ENCODE data around the gene TM9SF3. TPM values are rescaled to one million over a fixed set of nuclear protein-coding genes. Genes with fewer than 3 reads are reported as not detected.

TM9SF3 gene
- total and polyA plus RNA-seq, 10 of the 15 experiments (the other 5 are each of a cell fraction or from before 2014, with no cell fraction given): 17.1 to 85.4 (median 44.9) TPM

DNA sequence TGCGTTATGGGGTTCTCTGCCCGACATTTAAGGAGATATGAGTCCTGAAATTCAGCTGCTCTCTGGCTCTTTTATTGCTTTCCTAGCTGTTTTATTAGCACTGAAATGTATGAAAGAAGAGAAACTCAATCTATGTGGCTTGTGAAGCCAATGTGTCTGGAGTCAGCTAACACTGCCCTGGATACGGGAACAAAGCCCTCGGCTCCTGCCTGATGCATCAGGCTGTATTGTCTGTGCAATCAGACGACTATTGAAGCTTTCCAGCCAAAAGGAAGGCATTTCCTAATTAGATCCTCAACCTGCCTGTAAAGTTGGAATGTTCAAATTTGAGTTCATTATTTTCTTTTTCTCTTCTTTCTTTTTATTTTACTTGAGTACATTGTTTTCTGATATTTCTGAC is 22.0 kb upstream of the TM9SF3 start:
- in situ Hi-C loops (cut with MboI): no loop called here
- Histone ChIP-seq H3K4me2 (ENCODE audit: control insufficient read depth, insufficient read depth) (no peak overlapping the region), H3K4me3 (no peak overlapping the region), H3K9ac (ENCODE audit: control insufficient read depth, insufficient read depth, low read length) (no peak overlapping the region), H3K27ac (ENCODE audit: control insufficient read depth, insufficient read depth) (no peak overlapping the region), H4K20me1 (ENCODE audit: control insufficient read depth, insufficient read depth) (no peaks in the 10 kb centered on the region), H3K4me1 (ENCODE audit: control insufficient read depth, insufficient read depth, low read length) (no peaks in the 10 kb centered on the region), H3K9me3 (replicated peaks; ENCODE audit: control insufficient read depth, insufficient read depth, low read length) (no peaks in the 10 kb centered on the region), H3K27me3 (replicated peaks in 1 of 2; ENCODE audit: control insufficient read depth in 2 of 2, insufficient read depth in 2 of 2, low read length in 1 of 2) (no peaks in the 10 kb centered on the region), H2AFZ (ENCODE audit: control insufficient read depth, low read depth, low read length) (no peak overlapping the region), H3K79me2 (ENCODE audit: control insufficient read depth, insufficient read depth, low read length) (no peaks in the 10 kb centered on the region), H3K36me3 (ENCODE audit: control insufficient read depth in 2 of 2, insufficient read depth in 2 of 2, low read length in 1 of 2) (peaks cover 23 to 42% of the 10 kb centered on the region in 2 experiments)
- ChIA-PET POLR2A (interaction anchor here (0.7 to 1.0 kb wide), 2 partner anchors 10 to 11 kb away, joined by 3 read pairs; no protein-coding TSS in a partner anchor), SMC1A (ENCODE audit: uncharacterized antibody, unreplicated experiment) (interaction anchor here (0.7 to 1.6 kb wide), 3 partner anchors 9 to 129 kb away, joined by 3 to 4 read pairs (median 3); no protein-coding TSS in a partner anchor), RAD21 (ENCODE audit: unreplicated experiment) (no interaction called here), CTCF (interaction anchor here (1.4 kb wide), 1 partner anchor 13 kb away, joined by 3 read pairs; no protein-coding TSS in a partner anchor)
- 97% methylated on average over 5 of the region's 5 CpGs for WGBS (ENCODE audit: insufficient coverage, insufficient replicate concordance, low lambda C conversion rate, missing lambda C conversion rate)
- ATAC-seq (no peak), FAIRE-seq (no peak), DNase-seq (ENCODE audit: low read depth, low spot score) (no peak)
- intact Hi-C loops (cut with micrococcal nuclease; ENCODE audit: unreplicated experiment): loop anchor here (10.0 kb wide), 1 partner anchor 214 kb away; no protein-coding TSS in a partner anchor
- no TSS peak for BruUV-seq (replicated peaks)
- no peak for TF ChIP-seq BCL11A (IDR thresholded peaks at IDR 0.05; ENCODE audit: low read depth, low read length)
- no peak for TF ChIP-seq USF1 (IDR thresholded peaks at IDR 0.05; ENCODE audit: borderline replicate concordance, extremely low read length, insufficient read depth, low read depth, low read length)
- TF ChIP-seq PAX5 (IDR thresholded peaks at IDR 0.05; ENCODE audit: borderline replicate concordance, low read depth, low read length): no peak
- TF ChIP-seq ZSCAN29 (IDR thresholded peaks at IDR 0.05): no peak
- TF ChIP-seq ZNF384 (IDR thresholded peaks at IDR 0.05; ENCODE audit: borderline replicate concordance, low read depth, low read length): no peak
- no peak for TF ChIP-seq PAX8 (IDR thresholded peaks at IDR 0.05)
- no peak for TF ChIP-seq KDM1A (IDR thresholded peaks at IDR 0.05; ENCODE audit: borderline replicate concordance)
- no peak for TF ChIP-seq IKZF2 (IDR thresholded peaks at IDR 0.05)
- TF ChIP-seq YBX1 (IDR thresholded peaks at IDR 0.05): no peak
- no peak for TF ChIP-seq SMAD5 (IDR thresholded peaks at IDR 0.05; ENCODE audit: low read depth)
- TF ChIP-seq SREBF1 (IDR thresholded peaks at IDR 0.05; ENCODE audit: low read length): no peak
- TF ChIP-seq, protein P1, sequence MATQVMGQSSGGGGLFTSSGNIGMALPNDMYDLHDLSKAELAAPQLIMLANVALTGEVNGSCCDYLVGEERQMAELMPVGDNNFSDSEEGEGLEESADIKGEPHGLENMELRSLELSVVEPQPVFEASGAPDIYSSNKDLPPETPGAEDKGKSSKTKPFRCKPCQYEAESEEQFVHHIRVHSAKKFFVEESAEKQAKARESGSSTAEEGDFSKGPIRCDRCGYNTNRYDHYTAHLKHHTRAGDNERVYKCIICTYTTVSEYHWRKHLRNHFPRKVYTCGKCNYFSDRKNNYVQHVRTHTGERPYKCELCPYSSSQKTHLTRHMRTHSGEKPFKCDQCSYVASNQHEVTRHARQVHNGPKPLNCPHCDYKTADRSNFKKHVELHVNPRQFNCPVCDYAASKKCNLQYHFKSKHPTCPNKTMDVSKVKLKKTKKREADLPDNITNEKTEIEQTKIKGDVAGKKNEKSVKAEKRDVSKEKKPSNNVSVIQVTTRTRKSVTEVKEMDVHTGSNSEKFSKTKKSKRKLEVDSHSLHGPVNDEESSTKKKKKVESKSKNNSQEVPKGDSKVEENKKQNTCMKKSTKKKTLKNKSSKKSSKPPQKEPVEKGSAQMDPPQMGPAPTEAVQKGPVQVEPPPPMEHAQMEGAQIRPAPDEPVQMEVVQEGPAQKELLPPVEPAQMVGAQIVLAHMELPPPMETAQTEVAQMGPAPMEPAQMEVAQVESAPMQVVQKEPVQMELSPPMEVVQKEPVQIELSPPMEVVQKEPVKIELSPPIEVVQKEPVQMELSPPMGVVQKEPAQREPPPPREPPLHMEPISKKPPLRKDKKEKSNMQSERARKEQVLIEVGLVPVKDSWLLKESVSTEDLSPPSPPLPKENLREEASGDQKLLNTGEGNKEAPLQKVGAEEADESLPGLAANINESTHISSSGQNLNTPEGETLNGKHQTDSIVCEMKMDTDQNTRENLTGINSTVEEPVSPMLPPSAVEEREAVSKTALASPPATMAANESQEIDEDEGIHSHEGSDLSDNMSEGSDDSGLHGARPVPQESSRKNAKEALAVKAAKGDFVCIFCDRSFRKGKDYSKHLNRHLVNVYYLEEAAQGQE (IDR thresholded peaks at IDR 0.05; ENCODE audit: low read depth, low read length): no peak
- TF ChIP-seq MYC (IDR thresholded peaks at IDR 0.05; ENCODE audit: insufficient read depth, insufficient read length, insufficient replicate concordance, low read length, severe bottlenecking): no peak
- no peak for TF ChIP-seq STAT3 (IDR thresholded peaks at IDR 0.05; ENCODE audit: low read depth, low read length)
- TF ChIP-seq TCF3 (IDR thresholded peaks at IDR 0.05; ENCODE audit: borderline replicate concordance, insufficient read depth, low read depth, low read length): no peak
- TF ChIP-seq ZBTB40 (IDR thresholded peaks at IDR 0.05; ENCODE audit: borderline replicate concordance): no peak
- TF ChIP-seq FOXM1 (IDR thresholded peaks at IDR 0.05; ENCODE audit: low read depth, low read length): no peak
- TF ChIP-seq POU2F2 (IDR thresholded peaks at IDR 0.05; ENCODE audit: borderline replicate concordance, low read depth, low read length): no peak

Measured in GM12878 (cell line).